NB4 (cell line): Measurements from ENCODE around the gene DHX15.

Source experiments
- CTCF ChIP-seq: IDR thresholded peaks from one replicate; pipeline ENCODE4 v1.5.1; 2012; ENCODE audit warnings: low read depth, low read length
- POLR2A ChIP-seq: IDR thresholded peaks from 2 replicates; pipeline ENCODE4 v1.6.1; 2011; ENCODE audit warnings: mild to moderate bottlenecking; ENCODE audit not compliant: insufficient read length; ENCODE audit errors: extremely low read depth

- TF ChIP-seq CTCF = no peak
- peak; percentile 95 for TF ChIP-seq POLR2A
These were observed at the start of gene DHX15 for GRCh38 chr4:24584211-24584850.
